Activated gamma-delta T cell (primary cell): ENCODE measurements around the gene SEBOX.
"Not testable (repeated sequence)": the region's sequence is repeated elsewhere in the genome, so short reads cannot be mapped to it uniquely, and the experiment has no call there.

Source experiments
- DNase-seq: peaks from one replicate; lab custom pipeline; 2025; lab: John Stamatoyannopoulos, UW

Gene SEBOX

DNA sequence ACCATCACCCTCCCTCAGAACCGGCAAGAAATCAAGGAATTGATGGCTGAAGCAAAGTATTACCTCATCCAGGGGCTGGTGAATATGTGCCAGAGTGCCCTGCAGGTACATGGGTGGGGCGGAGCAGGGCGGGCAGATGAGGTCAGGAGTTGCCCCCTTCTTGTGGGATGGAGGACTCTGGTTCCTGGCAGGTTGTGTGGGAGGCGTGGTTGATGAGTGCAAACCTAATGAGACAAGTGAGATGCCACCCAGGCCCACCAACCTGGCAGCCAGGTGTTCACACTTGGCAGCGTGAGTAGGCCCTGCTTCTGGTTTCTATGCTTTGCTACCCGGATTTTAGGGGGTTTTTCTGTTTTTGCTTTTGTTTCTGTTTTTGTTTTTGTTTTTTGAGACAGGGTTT is 24.6 kb downstream of the SEBOX start:
- DNase-seq = no peak

DNA sequence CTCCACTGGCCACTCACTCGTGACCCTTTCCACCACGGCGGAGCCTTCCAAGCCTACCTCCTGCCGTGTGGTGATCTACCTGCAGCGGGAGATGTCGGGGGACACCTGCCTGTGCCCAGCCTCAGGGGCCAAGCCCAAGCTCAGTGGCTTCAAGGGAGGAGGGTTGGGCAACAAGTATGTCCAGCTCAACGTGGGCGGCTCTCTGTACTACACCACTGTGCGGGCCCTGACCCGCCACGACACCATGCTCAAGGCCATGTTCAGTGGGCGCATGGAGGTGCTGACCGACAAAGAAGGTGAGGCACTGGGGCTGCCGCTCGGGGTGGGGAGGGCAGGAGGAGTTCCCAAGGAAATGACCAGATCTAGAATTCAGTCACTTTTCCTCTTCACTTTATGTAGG is 25.6 kb downstream of the SEBOX start:
- no peak for DNase-seq

DNA sequence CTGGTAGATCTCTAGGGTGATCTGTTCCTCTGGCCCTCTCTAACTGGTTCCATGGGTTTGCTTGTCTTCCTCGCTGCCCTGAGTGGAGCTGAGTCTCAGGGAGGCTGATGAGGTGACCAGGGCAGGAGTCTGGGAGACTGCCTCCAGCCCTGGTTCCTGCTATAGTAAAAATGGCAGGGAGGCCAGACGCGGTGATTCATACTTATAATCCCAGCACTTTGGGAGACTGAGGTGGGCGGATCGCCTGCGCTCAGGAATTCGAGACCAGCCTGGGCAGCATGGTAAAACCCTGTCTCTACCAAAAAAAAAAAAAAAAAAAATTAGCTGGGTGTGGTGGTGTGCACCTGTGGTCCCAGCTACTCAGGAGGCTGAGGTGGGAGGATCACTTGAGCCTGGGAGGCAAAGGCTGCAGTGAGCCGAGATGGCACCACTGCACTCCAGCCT is 26.2 kb downstream of the SEBOX start:
- not testable (repeated sequence) for DNase-seq

- DNase-seq = no peak
These were observed 26.8 kb downstream of the SEBOX start for GRCh38 chr17:28338056-28338768.

- no peak for DNase-seq
These were observed 28.8 kb downstream of the SEBOX start for GRCh38 chr17:28335959-28336871.

DNA sequence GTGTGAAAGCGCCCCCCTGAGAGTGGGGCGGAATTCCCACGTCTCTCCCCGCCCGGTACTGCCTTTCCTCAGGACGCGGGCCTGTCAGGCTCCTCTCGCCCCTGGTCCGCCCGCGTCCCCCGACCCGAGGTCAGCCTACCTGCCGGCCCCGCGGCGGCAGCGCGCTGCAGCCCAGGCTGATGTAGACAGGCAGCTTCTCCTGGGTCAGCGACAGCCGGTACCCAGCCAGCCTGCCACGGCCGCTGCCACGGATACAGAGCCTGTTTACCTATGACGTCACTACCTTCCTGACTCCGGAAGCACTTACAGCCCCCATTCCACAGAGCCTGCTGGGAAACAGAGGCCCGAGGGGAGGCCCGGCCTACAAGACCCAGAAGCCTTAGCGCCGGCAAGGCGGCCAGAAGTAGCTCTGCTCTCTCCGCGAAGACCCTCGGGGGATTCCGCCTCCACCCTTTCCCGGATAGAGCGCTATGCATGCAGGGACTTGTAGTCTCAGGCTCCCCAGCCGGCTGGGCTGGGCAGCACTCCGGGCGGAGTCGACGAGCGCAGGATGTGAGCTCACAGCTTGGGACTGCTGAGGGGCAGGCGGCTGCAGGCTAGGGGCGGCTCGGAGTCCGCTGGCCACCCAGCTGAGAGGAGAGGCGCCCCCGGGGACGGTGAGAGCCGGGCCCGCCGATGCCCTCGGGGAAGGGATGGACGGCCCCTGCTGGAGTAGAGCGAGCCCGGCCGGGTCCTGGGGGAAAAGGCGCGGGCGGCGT is 29.6 kb downstream of the SEBOX start, which contains the start of the genes IFT20 and TNFAIP1:
Gene IFT20, minus strand, starts transcription at position 272 of the 758 bp plus-strand sequence. CDS start 3,487 bp downstream, outside the sequence.
Gene TNFAIP1, plus strand, starts transcription at position 561 of the 758 bp plus-strand sequence. CDS start 3,761 bp downstream, outside the sequence.
- peak; percentile 85 for DNase-seq

DNA sequence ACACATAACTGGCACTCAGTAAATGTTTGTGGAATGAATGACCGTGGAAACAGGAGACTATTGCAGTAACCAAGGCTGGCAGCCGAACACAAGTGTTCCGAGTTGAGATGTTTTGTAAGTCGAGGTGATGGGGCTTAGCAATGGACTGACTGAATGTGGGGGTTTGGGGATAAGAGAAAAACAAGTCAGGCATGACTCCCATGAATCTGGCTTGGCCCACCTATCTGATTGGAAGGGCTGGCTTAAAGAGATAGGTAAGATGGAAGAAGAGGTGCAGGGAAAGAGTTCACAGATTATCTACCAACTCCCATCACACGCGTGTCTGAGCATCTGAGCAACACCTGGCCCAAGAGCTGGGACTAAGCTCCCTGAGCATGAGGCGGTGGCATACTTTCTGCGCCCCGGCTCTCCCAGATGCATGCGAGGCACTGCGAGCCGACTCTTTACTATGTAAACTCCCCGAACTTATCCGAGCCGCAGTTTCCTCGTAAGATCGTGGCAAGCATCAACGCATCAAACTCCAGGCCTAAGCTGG is 30.3 kb downstream of the SEBOX start:
- DNase-seq = no peak

GRCh38 chr17:28334171-28334570 is 30.8 kb downstream of the SEBOX start:
- no peak for DNase-seq

- no peak for DNase-seq
These were observed 31.8 kb downstream of the SEBOX start for GRCh38 chr17:28333083-28333746.

- DNase-seq = no peak
These were observed 33.0 kb downstream of the SEBOX start for GRCh38 chr17:28331891-28332420.

GRCh38 chr17:28330671-28331070 is 34.3 kb downstream of the SEBOX start:
- no peak for DNase-seq

- no peak for DNase-seq
These were observed 36.7 kb downstream of the SEBOX start for GRCh38 chr17:28328325-28328724.

- no peak for DNase-seq
These were observed 37.3 kb downstream of the SEBOX start for GRCh38 chr17:28327709-28328108.

DNA sequence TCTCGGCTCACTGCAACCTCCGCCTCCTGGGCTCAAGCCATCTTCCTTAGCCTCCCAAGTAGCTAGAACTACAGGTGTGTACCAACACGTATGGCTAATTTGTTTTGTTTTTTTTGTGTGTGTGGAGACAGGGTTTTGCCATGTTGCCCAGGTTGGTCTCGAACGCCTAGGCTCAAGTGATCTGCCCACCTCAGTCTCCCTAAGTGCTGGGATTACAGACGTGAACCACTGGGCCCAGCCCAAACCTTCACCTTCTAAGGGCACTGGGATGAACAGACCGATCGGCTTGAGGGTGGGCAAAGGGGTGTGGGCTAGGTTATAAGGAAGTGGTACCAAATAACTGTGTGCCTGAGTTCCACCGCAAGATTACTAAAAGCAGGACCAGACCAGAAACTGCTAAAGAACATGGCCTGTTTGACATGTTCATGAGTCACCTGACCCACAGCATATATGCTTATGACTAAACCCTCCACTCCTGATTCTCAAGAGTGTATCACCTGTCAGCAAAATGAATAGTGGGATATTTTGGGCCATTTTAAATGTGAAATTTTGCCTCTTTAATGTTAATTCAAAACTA is 37.9 kb downstream of the SEBOX start:
- DNase-seq = no peak

DNA sequence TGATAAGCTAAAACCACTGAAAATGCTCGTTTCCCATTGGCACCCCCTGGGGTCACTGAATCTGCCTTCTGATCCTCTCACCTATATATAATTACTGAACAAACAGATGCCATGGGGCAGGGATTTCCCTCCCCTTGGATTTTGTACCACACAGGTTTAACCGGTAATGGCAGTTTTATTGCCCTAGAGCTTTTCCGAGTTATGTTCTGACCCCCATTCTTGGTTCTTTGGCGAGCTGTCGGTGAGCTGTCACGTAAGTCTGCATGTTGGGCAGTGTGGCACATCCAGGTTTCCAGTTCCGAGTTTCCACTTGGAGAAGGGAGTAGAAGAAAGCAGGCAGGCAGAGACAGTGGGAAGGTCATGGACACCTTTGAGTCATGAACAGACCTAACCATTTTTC is 38.9 kb downstream of the SEBOX start:
- DNase-seq = no peak

GRCh38 chr17:28325211-28325610 is 39.8 kb downstream of the SEBOX start:
- DNase-seq = no peak

DNA sequence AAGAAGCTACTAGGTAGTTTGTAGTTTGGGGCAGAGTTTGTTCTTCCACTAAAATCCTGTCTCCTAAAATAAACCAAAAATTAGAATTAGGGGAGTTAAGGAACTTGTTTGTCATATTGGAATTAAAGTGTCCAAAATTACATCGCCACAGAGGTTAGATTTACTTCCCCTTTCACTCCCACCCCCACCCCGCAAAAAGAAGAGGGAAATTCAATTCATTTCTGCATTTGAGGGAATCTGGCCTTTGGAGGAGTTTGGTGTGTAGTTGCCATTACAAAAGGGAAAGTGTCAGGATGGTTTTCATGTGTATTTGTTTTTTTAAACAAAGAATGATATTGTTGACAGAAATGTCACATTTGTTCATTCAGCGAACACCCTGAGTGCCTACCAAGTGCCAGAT is 40.2 kb downstream of the SEBOX start:
- no peak for DNase-seq

- DNase-seq = no peak
These were observed 40.7 kb downstream of the SEBOX start for GRCh38 chr17:28324267-28324745.

DNA sequence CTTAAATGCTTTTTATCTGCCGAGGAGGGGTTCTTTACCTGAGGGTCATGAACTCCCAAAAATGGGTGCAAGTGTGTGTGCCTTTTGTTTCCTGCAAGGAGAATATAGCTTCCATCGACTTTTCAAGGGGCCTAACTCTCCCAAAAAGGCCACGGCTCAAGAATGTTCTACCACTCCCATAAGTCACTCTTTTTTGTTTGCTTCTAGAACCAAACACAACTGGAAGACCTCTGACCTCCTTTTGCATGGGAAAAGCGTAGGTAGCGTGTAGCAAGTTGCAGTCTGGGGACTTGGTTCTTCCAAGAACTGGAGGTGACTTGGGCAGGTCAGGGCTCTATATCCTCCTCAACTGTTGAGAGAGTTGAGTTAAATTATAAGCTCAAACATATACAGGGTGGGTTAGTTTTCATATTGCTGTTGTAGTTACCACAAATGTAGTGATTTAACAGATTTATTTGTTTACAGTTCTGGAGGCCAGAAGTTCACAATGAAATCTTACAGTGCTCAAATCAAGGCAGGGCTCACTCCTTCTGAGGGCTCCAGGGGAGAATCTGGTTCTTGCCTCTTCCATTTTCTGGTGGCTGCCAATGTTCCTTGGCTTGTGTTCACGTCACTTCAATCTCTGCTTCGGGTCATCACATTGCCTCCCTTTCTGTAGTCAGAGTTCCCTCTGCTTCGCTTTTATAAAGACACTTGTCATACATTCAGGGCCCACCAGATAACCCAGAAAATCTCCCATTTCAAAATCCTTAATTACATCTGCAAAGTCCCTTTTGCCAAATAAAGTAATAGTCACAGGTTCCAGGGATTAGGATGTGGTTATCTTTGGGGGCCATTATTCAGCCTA is 44.6 kb downstream of the SEBOX start:
- no peak for DNase-seq

DNA sequence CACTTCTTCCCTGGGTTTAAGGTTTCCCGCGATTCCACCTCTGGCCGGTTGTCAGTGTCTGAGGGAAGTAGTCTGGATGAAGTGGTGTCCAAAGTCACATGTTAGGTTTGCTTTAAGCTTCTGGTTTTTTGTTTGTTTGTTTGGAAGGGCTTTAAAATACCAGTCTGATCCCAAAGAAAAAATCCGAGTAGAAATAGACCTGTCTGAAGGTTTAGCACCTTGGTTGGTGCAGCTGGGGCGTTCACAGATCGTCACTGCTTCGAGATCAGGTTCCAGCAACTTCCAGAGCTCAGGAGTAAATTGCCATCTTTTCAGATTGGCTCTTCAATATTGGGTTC is 45.4 kb downstream of the SEBOX start:
- no peak for DNase-seq
